ENCODE data around the gene TBC1D24. TPM values are rescaled to one million over a fixed set of nuclear protein-coding genes. Genes with fewer than 3 reads are reported as not detected.
A peak's percentile ranks its signal among the peaks of the same experiment; 100 is the strongest.

TBC1D24 gene
- polyA plus RNA-seq, 3 donors = 0.76 to 5.9 (median 2.1) TPM

GRCh38 chr16:2527071-2527783 is 52.3 kb downstream of the TBC1D24 start:
- Histone ChIP-seq H3K4me3 (replicated peaks in 1 of 3; ENCODE audit: low read depth in 2 of 3, low read length in 3 of 3) (no peak overlapping the region), H3K4me2 (replicated peaks; ENCODE audit: extremely low read depth, low read length, poor library complexity, severe bottlenecking) (no peak overlapping the region), H3K27ac (ENCODE audit: low read depth in 1 of 2, low read length in 2 of 2) (peak overlapping the region in 1 of 2 donors; percentile 26), H4K20me1 (ENCODE audit: insufficient read depth, low read length) (peaks cover 85% of the 10 kb centered on the region), H3K9me3 (replicated peaks in 1 of 2; ENCODE audit: control insufficient read depth in 1 of 2, insufficient read depth in 1 of 2, low read length in 2 of 2) (no peaks in the 10 kb centered on the region), H3K27me3 (ENCODE audit: control insufficient read depth in 2 of 2, insufficient read depth in 2 of 2, low read length in 2 of 2) (no peaks in the 10 kb centered on the region), H3K4me1 (ENCODE audit: control insufficient read depth in 1 of 2, insufficient read depth in 2 of 2, low read length in 2 of 2) (peaks cover 12 to 25% of the 10 kb centered on the region in 2 donors), H3K36me3 (replicated peaks in 1 of 2; ENCODE audit: control insufficient read depth in 1 of 2, insufficient read depth in 2 of 2, low read length in 2 of 2) (peaks cover 65 to 82% of the 10 kb centered on the region in 2 donors), H3K9ac (ENCODE audit: insufficient read depth, low read length, poor library complexity, severe bottlenecking) (no peak overlapping the region), H2AFZ (ENCODE audit: insufficient read depth, low read depth, low read length, poor library complexity, severe bottlenecking) (no peak overlapping the region), H3K79me2 (ENCODE audit: insufficient read depth, low read length) (peaks cover 20% of the 10 kb centered on the region)
- Mint-ChIP-seq H3K4me3 (no peak overlapping the region), H3K4me1 (peaks cover 21% of the 10 kb centered on the region), H3K9me3 (peaks cover 0 to 2% (median 0%) of the 10 kb centered on the region in 7 donors), H3K27ac (peak overlapping the region in 4 of 7 donors; percentile 44 to 63 (median 59)), H3K27me3 (ENCODE audit: low read depth in 3 of 3) (no peaks in the 10 kb centered on the region), H3K36me3 (peaks cover 52 to 71% of the 10 kb centered on the region in 2 donors)
- no peak for TF ChIP-seq CTCF (IDR thresholded peaks at IDR 0.05)
- 100% methylated on average over 5 of the region's 12 CpGs for WGBS (ENCODE audit: insufficient coverage)
- intact Hi-C loops (cut with micrococcal nuclease) = no loop called here
- DNase-seq = no peak

DNA sequence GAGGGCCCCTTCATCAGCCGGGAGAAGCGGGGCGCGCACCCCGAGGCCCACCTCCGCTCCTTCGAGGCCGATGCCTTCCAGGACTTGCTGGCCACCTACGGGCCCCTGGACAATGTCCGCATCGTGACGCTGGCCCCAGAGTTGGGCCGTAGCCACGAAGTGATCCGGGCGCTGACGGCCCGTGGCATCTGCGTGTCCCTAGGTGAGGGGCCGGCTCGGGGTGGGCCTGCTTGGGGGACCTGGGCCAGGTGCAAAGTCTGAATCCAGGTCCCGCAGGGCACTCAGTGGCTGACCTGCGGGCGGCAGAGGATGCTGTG is 52.8 kb downstream of the TBC1D24 start:
- WGBS (ENCODE audit: insufficient coverage) = 96% methylated on average over 24 of the region's 24 CpGs
- no peak overlapping the region for H3K4me3 ChIP-seq (replicated peaks in 1 of 3; ENCODE audit: low read depth in 2 of 3, low read length in 3 of 3)
- no peak for TF ChIP-seq CTCF (IDR thresholded peaks at IDR 0.05)
- peaks cover 79% of the 10 kb centered on the region for H4K20me1 ChIP-seq (ENCODE audit: insufficient read depth, low read length)
- H3K4me3 Mint-ChIP-seq = no peak overlapping the region
- H3K4me1 ChIP-seq (ENCODE audit: control insufficient read depth in 1 of 2, insufficient read depth in 2 of 2, low read length in 2 of 2) = peaks cover 17 to 29% of the 10 kb centered on the region in 2 donors
- H3K79me2 ChIP-seq (ENCODE audit: insufficient read depth, low read length) = peaks cover 22% of the 10 kb centered on the region
- H3K27ac ChIP-seq (ENCODE audit: low read depth in 1 of 2, low read length in 2 of 2) = no peak overlapping the region
- H3K27me3 Mint-ChIP-seq (ENCODE audit: low read depth in 3 of 3) = peaks cover 0 to 2% (median 0%) of the 10 kb centered on the region in 3 donors
- H3K27me3 ChIP-seq (ENCODE audit: control insufficient read depth in 2 of 2, insufficient read depth in 2 of 2, low read length in 2 of 2) = no peaks in the 10 kb centered on the region
- H3K27ac Mint-ChIP-seq = no peak overlapping the region
- H3K9me3 Mint-ChIP-seq = peaks cover 0 to 2% (median 0%) of the 10 kb centered on the region in 7 donors
- intact Hi-C loops (cut with micrococcal nuclease) = no loop called here
- peaks cover 52 to 71% of the 10 kb centered on the region in 2 donors for H3K36me3 Mint-ChIP-seq
- peaks cover 21% of the 10 kb centered on the region for H3K4me1 Mint-ChIP-seq
- H3K4me2 ChIP-seq (replicated peaks; ENCODE audit: extremely low read depth, low read length, poor library complexity, severe bottlenecking) = no peak overlapping the region
- peaks cover 65 to 77% of the 10 kb centered on the region in 2 donors for H3K36me3 ChIP-seq (replicated peaks in 1 of 2; ENCODE audit: control insufficient read depth in 1 of 2, insufficient read depth in 2 of 2, low read length in 2 of 2)
- no peaks in the 10 kb centered on the region for H3K9me3 ChIP-seq (replicated peaks in 1 of 2; ENCODE audit: control insufficient read depth in 1 of 2, insufficient read depth in 1 of 2, low read length in 2 of 2)
- no peak for DNase-seq
- H2AFZ ChIP-seq (ENCODE audit: insufficient read depth, low read depth, low read length, poor library complexity, severe bottlenecking) = no peak overlapping the region
- no peak overlapping the region for H3K9ac ChIP-seq (ENCODE audit: insufficient read depth, low read length, poor library complexity, severe bottlenecking)
